ENCODE measurements around the gene TESK2. TPM values are rescaled to one million over a fixed set of nuclear protein-coding genes. Genes with fewer than 3 reads are reported as not detected.

The TESK2 gene
- total and polyA plus RNA-seq, 2 of the 8 experiments (the other 6 are each of a cell fraction or from before 2014, with no cell fraction given): 10.8 to 12.6 TPM

- no peak overlapping the region for H4K8ac ChIP-seq (ENCODE audit: extremely low read depth, insufficient read depth, low read length)
- H2BK20ac ChIP-seq (ENCODE audit: low read length): no peak overlapping the region
- peaks cover 0 to 8% (median 5%) of the 10 kb centered on the region in 4 experiments; a peak in 5 of 7 replicates for H3K4me1 ChIP-seq (replicated peaks in 1 of 4; ENCODE audit: control insufficient read depth in 3 of 4, insufficient read depth in 4 of 4, low read length in 3 of 4)
- no peak overlapping the region for H3K27ac ChIP-seq (ENCODE audit: low read depth, low read length)
- CTCF ChIA-PET (ENCODE audit: partially characterized antibody): interaction anchor here (0.9 to 13.4 kb wide), 5 partner anchors 13 to 168 kb away, joined by 3 to 139 read pairs (median 8); partner anchors contain the start of genes CCDC163 and MMACHC
- H4K91ac ChIP-seq (replicated peaks; ENCODE audit: insufficient read length, low read length): no peak overlapping the region
- H3K79me2 ChIP-seq (ENCODE audit: control insufficient read depth in 1 of 2, insufficient read depth in 2 of 2, low read length in 2 of 2): peaks cover 0 to 18% of the 10 kb centered on the region in 2 experiments; a peak in 3 of 4 replicates
- H3K56ac ChIP-seq (replicated peaks; ENCODE audit: insufficient read length, low read depth, low read length): no peak overlapping the region
- H3K4ac ChIP-seq (replicated peaks; ENCODE audit: insufficient read length, low read depth, low read length): no peak overlapping the region
- POLR2A ChIA-PET (ENCODE audit: partially characterized antibody): interaction anchor here (0.6 to 21.4 kb wide), 11 partner anchors 10 to 526 kb away, joined by 3 to 472 read pairs (median 4); partner anchors contain the start of genes HPDL and TESK2
- no peaks in the 10 kb centered on the region for H3K9me3 ChIP-seq (ENCODE audit: insufficient read depth in 2 of 2, low read depth in 1 of 2, low read length in 1 of 2)
- no peak overlapping the region for H3K23ac ChIP-seq (ENCODE audit: insufficient read length)
- H2AFZ ChIP-seq (ENCODE audit: low read length): no peak overlapping the region
- no peak overlapping the region for H2BK15ac ChIP-seq (ENCODE audit: low read length)
- no peak overlapping the region for H3K18ac ChIP-seq (ENCODE audit: extremely low read depth, low read length)
- no peak overlapping the region for H3K4me3 ChIP-seq (ENCODE audit: extremely low read depth in 1 of 4, insufficient read depth in 2 of 4, low read depth in 3 of 4, low read length in 4 of 4)
- no peak overlapping the region for H4K5ac ChIP-seq (ENCODE audit: insufficient read length, low read depth, low read length)
- FAIRE-seq: no peak
- no peaks in the 10 kb centered on the region for H3K27me3 ChIP-seq (replicated peaks in 1 of 4; ENCODE audit: control insufficient read depth in 3 of 4, extremely low read depth in 1 of 4, insufficient read depth in 3 of 4, low read length in 3 of 4)
- H2BK12ac ChIP-seq (ENCODE audit: low read depth, low read length): no peak overlapping the region
- H3K4me2 ChIP-seq (ENCODE audit: insufficient read depth in 1 of 2, low read depth in 2 of 2, low read length in 2 of 2): no peak overlapping the region
- H3K14ac ChIP-seq (ENCODE audit: insufficient read length): no peak overlapping the region
- H3K23me2 ChIP-seq (ENCODE audit: low read depth, low read length): peaks cover 7% of the 10 kb centered on the region
- peaks cover 15 to 44% (median 34%) of the 10 kb centered on the region in 4 experiments; a peak in 7 of 8 replicates for H3K36me3 ChIP-seq (ENCODE audit: control insufficient read depth in 2 of 4, insufficient read depth in 4 of 4, low read length in 3 of 4)
- H4K20me1 ChIP-seq (replicated peaks in 1 of 2; ENCODE audit: control insufficient read depth in 1 of 2, insufficient read depth in 2 of 2, low read length in 2 of 2): peaks cover 0 to 2% of the 10 kb centered on the region in 2 experiments
- no peak overlapping the region for H2AK5ac ChIP-seq (ENCODE audit: low read depth, low read length)
- H3K79me1 ChIP-seq (ENCODE audit: low read depth, low read length): peaks cover 7% of the 10 kb centered on the region
- H2BK120ac ChIP-seq (replicated peaks; ENCODE audit: low read depth, low read length): no peak overlapping the region
- H3K9ac ChIP-seq (replicated peaks in 1 of 4; ENCODE audit: extremely low read depth in 1 of 4, low read depth in 3 of 4, low read length in 3 of 4): no peak overlapping the region
- WGBS, 2 experiments (ENCODE audit: extremely low coverage in 1 of 2, insufficient coverage in 1 of 2, insufficient read length in 1 of 2, insufficient replicate concordance in 2 of 2, low coverage in 1 of 2, low lambda C conversion rate in 2 of 2, missing lambda C conversion rate in 1 of 2): 93% methylated on average over 13 of the region's 13 CpGs; no CpG with 5 or more reads in 1 of the 2 experiments
- H2BK5ac ChIP-seq (ENCODE audit: low read depth, low read length): no peak overlapping the region
- TF ChIP-seq POLR2A (IDR thresholded peaks at IDR 0.05; ENCODE audit: control extremely low read depth in 1 of 2, low read depth in 2 of 2, low read length in 2 of 2): peak in 1 of 2 experiments; percentile 48; a peak in 1 of 3 replicates
- no peak for TF ChIP-seq FOSL1 (IDR thresholded peaks at IDR 0.05; ENCODE audit: insufficient read depth, low read depth, low read length)
- TF ChIP-seq HDAC6 (IDR thresholded peaks at IDR 0.05; ENCODE audit: low read depth, low read length): no peak
- DNase-seq (ENCODE audit: low read depth in 1 of 2, low spot score in 2 of 2): no peak
These were observed 145.9 kb downstream of the TESK2 start for GRCh38 chr1:45345014-45345413.
